GM12874 (cell line): Measurements from ENCODE around the gene C2.
"Not testable (repeated sequence)": the region's sequence is repeated elsewhere in the genome, so short reads cannot be mapped to it uniquely, and the experiment has no call there.

ENCODE experiments used
- CTCF ChIP-seq: IDR thresholded peaks from 2 replicates; pipeline ENCODE4 v1.5.1; 2011; ENCODE audit warnings: low read depth, mild to moderate bottlenecking, control low read depth, low read length, moderate library complexity; ENCODE audit not compliant: insufficient read depth

The C2 gene

DNA sequence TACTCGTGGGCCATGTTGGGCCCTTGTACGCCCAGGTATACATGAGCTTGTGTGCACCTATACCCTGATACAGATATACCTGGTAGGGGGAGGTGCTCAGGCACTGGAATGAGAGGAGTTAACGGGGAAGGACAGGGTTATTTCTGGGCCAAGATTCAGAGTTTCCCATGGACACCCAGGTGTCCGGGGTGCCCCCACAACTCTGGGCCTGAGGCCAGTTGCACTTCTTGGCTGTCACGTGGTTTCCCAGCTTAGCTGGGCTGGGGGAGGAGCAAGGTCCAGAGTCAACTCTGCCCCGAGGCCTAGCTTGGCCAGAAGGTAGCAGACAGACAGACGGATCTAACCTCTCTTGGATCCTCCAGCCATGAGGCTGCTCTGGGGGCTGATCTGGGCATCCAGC, 54.2 kb downstream of the C2 start, which contains the start of gene C4A:
Gene C4A (plus strand): TSS at position 314 of the 400 bp plus-strand sequence. CDS start 51 bp downstream, at position 365.
- TF ChIP-seq CTCF: not testable (repeated sequence)
